ENCODE measurements around the gene SHOX.

GRCh38 chrX:621705-622503 is 8.7 kb upstream of the SHOX start:
- no peak for TF ChIP-seq CTCF (IDR thresholded peaks at IDR 0.05; ENCODE audit: low read length)
- TF ChIP-seq EZH2phosphoT487 (IDR thresholded peaks at IDR 0.05; ENCODE audit: low read length) = no peak

Measured in MM.1S (cell line).